ENCODE data around the gene GRM4.
A peak's percentile ranks its signal among the peaks of the same experiment; 100 is the strongest.
"Not testable (repeated sequence)": the region's sequence is repeated elsewhere in the genome, so short reads cannot be mapped to it uniquely, and the experiment has no call there.

GRM4 gene

DNA sequence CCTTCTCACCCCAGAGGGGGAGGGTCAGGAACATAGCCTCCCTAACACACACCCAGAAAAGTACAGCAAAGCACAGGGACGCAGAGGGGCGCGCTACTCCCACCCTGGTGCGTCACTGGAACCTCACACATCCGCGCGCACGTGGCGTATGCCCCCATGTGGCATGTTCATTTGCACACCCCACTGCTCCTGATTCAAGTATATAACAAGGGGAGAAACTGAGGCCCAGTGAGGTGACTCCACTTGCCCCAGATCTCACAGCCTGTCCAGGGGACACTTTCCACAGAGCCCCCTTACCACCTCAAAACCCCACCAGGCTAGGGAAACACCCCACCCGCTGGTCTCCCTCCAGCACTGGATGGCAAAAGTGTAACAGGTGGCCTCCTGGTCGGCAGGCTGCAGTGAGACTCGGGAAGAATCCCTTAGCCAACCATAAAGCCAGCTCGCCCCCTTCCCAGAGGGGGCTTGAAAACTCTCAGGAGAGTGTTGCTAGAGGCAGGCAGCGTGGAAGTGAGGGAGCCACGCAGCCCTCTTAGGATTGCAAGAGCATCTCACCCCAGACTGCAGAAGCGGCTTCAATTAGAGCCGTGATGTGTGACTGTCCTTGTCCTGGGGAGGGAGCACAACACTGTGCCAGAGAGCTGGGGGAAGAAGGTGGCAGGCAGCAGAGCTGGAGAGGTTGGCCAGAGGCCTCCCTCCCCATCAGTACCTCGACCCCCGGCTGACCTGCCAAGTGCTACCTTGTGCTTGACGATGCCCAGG is at the start of gene GRM4:
TSS of gene GRM4 (minus strand) at position 67 of the 762 bp plus-strand sequence. CDS start 12,591 bp downstream, outside the sequence.
- no peak for DNase-seq

DNA sequence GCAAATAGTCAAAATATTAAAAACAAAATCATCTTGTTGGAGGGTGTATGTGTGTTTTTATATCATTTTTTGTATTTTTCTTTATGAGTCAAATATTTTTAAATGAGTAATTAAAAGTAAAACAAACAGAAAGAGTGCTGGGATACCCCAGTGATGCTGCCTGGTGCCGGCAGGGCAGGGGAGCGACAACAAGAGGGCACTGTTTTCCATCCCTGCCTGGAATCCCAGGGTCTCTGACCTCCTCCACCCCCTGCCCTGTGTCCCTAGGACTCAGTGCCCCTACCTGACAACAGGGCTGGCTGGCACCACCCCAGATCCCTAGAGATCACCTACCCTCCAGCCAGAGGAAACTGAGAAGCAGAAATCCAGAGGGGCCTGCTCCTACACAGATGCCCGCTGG is 48.9 kb upstream of the GRM4 start:
- no peak for DNase-seq

DNA sequence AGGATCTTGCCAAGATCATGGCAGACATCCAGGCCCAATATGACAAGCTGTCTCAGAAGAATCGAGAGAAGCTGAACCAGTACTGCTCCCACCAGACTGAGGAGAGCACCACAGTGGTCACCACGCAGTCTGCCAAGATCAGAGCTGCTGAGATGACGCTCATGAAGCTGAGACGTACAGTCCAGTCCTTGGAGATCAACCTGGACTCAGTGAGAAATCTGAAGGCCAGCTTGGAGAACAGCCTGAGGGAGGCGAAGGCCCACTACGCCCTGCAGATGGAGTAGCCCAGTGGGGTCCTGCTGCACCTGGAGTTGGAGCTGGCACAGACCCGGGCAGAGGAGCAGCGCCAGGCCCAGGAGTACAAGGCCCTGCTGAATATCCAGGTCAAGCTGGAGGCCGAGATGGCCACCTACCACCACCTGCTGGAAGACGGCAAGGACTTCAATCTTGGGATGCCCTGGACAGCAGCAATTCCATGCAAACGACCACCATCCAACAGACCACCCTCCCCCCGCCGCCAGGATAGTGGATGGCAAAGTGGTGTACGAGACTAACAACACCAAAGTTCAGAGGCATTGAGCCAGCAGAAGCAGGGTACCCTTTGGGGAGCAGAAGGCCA is 44.7 kb upstream of the GRM4 start:
- DNase-seq: no peak

DNA sequence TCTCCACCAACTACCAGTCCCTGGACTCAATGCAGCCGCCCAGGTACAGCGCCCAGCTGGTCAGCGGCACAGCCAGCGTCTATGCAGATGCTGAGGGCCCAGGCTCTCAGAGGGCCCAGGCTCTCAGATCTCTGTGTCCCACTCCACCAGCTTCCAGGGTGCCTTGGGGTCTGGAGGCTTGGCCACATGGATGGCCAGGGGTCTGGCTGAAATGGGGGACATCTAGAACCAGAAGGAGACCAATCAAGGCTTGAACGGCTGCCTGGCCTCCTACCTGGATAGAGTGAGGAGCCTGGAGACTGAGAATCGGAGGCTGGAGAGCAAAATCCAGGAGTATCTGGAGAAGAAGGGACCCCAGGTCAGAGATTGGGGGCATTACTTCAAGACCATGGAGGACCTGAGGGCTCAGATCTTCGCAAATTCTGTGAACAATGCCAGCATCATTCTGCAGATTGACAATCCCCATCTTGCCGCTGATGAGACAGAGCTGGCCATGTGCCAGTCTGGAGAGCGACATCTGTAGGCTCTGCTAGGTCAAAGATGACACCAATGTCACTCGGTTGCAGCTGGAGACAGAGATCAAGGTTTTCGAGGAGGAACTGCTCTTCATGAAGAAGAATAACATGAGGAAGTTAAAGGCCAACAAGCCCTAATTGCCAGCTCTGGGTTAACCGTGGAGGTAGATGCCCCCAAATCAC is 44.1 kb upstream of the GRM4 start:
- DNase-seq: peak; percentile 50 to 67

DNA sequence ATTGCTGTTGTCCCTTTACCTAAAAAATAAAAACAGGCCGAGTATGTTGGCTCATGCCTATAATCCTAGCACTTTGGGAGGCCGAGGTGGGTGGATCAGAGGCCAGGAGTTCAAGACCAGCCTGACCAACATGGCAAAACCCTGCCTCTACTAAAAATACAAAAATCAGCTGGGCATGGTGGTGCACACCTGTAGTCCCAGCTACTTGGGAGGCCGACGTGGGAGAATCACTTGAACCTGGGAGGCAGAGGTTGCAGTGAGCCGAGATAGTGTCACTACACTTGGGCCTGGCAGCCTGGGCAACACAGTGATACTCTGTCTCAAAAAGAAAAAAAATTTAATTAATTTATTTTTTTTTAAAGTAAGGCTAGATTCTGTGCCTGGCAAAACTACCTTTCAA is 38.8 kb upstream of the GRM4 start:
- not testable (repeated sequence) for DNase-seq

DNA sequence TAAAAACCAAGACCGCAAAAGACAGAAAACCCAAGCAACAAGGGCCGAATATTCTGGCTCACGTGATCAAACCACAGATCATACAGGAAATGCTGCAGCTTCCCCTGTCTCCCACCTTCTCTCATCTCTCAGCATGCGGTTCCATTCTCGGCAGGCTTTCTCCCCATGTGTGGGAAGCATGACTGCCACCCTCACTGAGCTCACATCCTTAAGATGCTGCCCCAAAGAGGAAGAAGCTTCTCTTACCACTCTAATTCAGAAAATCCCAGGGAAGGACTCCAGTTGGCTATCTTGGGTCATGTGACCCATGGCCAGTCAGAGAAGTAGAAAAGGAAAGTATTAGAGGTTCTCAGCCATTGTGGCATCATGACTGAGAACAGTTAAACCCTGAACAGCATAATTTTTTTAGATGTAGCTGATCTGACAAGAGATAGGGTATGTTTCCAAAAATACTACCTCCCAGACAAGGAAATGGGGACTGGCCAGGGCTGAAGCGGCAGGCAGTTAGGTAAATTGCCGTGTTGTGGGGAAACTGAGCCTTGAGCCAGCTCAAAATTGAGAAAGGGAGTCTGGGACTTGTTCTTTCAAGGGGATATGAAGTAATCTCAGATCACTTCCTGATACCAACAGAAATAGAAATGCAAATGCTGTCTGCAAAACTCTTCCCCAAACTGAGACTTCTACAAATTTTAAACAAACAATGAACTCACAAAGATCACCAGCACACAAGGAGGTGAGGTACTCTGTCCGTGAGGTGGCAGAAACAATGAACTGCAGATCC is 37.1 kb upstream of the GRM4 start:
- DNase-seq: peak; percentile 82 to 87

DNA sequence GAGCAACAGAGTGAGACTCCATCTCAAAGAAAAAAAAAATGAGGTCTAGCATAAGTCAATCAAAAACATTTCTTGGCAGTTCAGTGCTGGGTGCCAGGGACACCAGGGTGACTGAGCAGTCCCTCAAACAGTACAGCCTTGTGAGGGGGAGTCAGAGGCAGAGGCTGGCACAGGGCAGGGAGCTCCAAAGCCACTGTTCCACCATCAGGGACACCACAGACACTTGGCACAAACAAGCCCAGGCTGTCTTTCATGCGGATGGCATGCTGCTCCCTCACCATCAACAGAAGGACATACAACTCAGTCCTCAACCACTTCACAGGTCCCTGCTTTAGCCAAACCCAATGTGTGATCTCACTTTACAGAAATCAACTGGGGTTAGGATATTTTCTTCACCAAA is 36.0 kb upstream of the GRM4 start:
- peak in 1 of 2 donors; percentile 10 for DNase-seq

DNA sequence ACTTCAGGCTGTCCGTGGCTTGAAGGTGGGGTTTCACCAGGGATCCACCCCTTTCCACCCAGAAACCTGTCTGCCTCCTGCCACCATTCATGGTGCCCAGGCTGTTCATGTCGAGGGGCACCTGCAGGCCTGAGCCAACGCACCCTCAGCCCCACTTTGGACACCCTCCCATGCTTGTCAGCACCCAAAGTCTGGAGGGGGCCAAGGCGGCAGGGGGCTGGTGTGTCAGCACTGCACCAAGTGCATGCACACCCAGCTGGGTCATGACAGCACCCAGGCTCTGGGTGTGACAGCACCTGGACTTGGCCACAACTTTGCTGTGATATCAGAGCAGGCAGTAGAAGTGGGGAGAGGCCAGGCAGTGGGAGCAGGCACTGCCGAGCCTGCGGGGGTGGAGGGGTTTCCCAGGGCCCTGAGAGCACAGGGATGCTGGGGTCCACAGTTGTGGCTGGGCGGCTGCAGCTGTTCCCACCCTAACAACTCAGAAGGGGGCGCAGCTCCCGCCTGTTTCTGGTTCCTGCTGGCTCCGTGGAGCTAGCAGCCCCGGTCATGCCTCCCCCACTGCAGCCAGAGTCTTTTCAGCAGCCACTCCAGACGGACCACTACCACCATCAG is 33.3 kb upstream of the GRM4 start:
- DNase-seq: no peak

DNA sequence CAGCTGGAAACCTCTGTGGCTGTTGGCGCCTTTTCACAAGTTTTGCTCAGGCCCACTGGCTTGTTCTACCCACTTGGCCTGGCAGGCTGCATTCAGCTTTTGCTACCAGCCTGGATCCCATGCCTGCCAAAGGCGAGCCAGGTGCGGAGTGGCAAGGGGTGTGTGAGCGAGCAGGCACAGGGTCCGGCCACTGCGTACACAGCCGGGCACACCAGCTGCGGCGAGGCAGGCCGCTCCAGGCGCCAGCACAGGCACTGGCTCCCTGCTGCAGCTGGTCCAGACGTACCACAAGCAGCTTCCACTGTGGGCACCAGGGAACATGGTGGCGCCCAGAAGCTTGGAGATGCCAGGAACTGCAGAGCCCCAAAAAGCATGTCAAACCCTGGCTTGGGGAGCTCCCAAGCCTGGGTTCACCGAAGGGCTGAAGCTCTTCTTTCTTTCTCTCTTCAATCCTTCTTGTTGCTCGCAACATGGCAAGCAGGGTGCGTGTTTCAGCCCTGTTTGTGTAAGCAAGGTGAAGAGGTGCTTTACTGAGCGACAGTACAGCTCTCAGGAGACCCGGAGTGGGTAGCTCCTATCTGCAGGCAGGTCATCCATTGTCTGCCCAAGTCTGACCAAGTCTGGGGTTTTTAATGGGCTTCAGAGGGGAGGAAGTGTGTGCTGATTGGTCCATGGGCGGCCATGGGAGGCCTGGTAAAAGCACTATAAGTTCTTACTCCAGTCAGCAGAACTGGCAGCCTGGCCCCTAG is 32.6 kb upstream of the GRM4 start:
- no peak for DNase-seq

DNA sequence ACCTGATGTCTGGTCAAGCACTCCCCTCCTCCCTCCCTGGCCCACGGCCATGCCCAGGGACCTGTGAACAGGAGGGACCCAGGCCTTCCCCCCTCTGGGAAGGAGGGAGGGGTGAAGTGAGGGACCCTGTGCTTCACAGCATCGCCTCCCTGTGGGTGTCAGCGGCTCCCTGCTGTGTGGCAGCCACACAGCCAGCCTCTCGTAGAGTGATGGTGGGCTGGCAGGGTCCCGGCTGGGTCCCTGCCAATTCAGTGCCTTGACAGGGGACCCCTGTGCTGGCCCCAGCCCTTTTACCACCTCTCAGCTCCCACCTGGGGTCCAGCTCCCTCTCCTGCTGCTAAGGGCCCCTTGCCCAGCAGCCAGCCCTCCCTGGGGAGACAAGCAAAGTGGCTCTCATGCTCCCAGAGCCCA is 31.3 kb upstream of the GRM4 start:
- no peak for DNase-seq

DNA sequence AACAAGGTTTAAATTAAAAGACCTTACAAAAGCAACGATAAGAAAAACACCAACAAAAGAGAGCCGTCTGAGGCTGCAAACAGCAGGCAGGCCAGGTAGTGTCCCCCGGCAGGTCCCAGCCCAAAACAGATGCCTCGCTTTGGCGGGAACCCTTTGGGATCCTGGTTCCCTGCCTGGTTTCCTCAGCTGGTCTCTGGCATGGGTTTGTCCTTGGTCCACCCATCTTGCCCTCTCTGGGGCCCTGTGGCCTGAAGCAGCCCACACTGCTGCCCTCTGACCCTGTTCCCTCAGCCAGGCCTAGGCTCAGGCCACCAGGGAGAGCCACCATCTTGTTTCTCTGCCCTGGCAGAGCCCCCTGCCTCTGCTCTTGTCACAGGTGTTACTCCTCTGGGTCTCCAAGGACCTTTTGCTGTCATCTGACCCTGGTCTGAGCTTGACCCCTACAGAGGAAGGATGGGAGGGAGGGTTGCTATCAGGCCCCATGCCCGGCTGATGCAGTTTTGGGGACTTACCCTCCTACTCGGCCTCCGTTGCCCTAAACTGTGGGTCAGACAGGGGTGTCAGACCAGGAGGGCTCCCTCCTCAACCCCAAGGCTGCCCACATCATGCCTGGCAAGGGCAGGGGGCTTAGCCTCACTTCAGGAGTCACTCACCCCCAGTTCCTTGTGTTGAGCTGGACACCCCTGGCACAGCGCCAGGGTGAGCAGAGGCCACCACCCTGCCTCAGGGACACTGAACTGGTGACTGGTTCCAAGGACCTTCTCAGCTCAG is 30.6 kb upstream of the GRM4 start:
- no peak for DNase-seq

DNA sequence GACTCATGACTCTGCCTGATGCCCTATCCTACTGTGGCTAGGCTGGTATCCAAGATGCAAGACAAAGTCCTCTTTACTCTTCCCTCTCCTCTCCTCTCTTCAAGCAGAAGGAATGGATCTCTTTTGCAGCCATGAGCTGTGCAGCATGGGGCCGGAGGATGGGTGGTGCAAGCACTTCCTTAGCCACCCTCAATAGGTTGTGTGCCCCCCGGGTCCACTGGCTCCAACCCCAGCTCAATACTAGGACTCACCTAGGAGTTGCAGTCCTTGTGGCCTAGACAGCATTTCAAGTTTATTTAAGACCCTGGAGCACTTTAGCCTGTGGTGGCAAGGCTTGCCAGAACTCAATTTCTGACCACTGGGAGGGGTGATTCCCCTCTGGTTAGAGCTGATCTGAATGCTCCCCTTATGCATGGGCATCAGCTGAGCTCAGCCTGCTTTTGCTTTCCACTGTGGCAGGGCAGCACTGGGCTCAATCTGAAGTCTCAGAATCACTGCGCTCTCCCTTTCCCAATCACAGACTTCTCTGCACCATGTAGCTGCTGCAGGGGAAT is 29.0 kb upstream of the GRM4 start:
- no peak for DNase-seq

DNA sequence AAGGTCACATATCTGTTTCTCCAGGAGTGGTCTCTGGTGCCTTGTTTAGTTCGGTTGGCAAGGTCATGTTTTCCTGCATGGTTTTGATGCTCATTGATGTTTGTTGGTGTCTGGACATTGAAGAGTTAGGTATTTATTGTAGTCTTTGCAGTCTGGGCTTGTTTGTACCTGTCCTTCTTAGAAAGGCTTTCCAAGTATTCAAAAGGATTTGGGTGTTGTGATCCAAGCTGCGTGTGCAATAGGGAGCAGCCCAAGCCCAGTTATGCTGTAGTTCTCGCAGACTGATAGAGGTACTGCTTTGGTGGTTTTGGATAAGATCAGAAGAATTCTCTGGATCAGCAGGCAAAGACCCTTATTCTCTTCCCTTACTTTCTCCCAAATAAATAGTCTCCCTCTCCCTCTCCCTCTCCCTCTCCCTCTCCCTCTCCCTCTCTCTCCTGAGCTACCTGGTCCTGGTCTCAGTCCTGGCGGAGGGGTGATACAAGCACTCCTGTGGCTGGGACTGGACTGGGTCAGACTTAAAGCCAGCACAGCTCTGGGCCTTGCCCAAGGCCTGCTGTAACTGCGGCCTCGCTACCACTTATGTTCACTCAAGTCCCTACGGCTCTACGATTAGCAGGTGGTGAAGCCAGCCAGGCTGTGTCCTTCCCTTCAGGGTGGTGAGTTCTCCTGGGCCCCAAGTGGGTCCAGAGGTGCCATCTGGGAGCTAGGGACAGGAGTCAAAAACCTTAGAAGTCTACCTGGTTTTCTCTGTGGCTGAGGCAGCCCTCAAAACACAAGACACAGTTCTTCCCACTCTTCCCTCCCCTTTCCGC is 27.3 kb upstream of the GRM4 start:
- DNase-seq: no peak

DNA sequence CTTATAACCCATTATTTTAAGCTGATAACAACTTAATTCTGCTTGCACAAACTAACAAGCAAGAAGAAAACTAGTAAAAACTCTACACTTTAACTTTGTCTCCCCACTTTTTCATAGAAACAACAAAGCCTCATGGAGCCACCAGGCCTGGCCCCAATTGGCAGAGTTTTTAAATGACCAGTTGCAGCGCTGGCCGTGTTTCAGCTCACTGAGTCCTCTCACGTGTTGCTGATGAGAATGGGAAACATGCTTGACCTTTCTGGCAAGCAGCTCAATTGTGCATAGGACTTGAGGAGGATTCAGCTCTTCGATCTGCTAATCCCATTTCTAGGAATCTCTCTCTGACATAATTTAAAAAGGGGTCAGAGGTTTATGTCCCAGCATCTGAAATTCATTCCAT is 24.5 kb upstream of the GRM4 start:
- DNase-seq: no peak

DNA sequence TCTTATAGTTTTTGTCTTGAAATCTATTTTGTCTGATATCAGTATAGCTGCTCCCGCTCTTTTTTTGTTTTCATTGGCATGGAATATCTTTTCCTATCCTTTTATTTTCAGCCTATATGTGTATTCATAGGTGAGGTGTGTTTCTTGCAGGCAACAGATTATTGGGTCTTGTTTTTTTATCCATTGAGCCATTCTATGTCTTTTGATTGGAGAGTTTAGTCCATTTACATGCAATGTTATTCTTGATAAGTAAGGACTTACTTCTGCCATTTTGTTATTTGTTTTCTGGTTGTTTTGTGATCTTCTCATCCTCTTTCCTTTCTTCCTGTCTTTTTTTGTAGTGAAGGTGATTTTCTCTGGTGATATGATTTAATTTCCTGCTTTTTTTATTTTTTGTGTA is 24.0 kb upstream of the GRM4 start:
- DNase-seq: no peak

DNA sequence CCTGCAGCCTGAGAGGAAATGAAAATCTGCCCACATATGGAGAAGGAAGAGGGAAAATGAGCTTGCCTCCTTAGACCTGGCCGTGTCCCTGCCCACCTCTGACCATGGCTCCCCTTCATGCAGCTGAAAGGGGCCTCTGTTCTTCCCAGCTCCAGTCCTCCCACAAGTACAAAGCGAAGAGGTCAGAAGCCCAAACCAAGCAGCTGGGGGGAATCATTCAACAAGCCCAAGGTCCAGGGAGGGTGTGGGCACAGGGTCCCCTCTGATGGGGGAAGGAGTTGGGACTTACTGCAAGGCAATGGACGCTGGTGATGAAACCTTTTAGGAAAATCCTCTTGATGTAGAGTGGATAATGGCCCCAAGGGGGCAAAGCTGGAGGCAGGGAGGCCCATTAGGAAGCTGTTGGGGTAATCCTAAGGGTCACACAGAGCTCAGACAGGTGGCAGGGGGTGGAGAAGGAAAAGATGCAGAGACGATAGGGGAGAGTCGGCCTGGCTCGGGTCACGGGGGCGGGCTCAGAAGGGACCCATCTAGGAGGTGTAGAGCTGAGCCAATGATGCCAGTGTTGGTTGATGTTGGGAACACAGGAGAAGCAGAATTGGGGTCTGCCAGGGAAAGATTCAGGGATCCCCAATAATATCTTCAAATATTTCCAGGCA is 16.1 kb upstream of the GRM4 start:
- DNase-seq: no peak

DNA sequence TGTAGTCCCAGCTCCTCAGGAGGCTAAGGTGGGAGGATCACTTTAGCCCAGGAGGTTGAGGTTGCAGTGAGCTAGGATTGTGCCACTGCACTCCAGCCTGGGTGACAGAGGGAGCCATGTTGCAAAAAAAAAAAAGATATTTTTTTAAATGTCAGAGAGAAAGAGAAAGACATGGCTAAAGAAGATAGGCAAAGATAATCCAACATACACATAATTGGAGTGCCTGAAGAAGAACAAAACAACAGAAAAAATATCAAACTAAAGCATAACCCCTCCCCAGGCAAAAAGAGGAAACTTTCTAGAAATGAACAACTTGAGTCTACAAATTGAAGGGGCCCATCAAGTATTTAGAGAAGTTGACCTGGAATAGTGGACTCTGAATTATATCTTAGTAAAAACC is 14.0 kb upstream of the GRM4 start:
- no peak for DNase-seq

DNA sequence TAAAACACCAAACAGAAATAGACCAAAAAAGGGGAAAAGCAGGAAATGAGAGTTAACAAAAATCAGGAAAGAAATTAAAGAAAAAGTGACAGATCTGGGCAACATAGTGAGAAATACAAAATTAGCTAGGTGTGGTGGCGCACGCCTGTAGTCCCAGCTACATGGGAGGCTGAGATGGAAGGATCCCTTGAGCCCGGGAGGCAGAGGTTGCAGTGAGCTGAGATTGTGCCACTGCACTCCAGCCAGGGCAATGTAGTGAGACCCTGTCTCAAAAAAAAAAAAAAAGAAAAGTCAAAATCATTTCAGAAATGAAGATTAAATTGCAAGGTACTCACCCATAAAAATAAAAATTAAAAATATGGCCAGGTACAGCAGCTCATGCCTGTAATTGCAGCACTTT is 13.0 kb upstream of the GRM4 start:
- DNase-seq: no peak

DNA sequence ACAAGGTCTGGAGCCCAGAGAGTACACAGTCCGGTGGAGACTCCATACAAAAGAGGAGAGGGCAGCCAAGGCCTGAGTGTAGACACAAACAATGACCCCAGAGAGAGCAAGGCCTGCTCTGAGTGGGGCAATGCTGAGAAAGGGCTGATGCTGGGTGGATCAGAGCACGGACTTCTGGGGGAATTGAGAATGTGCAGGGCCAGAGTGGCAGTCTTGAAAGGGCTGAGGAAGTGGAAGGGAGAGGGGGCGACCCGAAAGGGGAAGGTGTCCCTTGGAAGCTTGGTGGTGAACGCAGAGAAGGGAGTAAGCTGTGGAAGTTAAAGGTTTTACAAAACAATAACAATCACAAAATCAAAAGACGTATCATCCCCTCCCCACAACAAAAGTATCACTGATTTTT is 12.0 kb upstream of the GRM4 start:
- DNase-seq: no peak
